ENCODE measurements around the gene INKA1.

DNA sequence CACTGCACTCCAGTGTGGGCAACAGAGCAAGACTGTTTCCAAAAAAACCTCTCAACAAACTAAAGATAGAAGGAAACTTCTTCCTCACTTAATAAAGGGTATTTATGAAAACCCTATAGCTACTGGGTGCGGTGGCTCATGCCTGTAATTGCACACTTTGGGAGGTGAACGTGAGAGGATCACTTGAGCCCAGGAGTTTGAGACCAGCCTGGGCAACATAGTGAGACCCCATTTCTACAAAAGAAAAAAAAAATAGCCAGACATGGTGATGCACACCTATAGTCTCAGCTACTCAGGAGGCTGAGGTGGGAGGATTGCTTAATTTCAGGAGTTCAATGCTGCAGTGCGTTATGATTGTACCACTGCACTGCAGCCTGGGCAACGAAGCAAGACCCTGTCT, 39.1 kb upstream of the INKA1 start:
- TF ChIP-seq, protein P1, sequence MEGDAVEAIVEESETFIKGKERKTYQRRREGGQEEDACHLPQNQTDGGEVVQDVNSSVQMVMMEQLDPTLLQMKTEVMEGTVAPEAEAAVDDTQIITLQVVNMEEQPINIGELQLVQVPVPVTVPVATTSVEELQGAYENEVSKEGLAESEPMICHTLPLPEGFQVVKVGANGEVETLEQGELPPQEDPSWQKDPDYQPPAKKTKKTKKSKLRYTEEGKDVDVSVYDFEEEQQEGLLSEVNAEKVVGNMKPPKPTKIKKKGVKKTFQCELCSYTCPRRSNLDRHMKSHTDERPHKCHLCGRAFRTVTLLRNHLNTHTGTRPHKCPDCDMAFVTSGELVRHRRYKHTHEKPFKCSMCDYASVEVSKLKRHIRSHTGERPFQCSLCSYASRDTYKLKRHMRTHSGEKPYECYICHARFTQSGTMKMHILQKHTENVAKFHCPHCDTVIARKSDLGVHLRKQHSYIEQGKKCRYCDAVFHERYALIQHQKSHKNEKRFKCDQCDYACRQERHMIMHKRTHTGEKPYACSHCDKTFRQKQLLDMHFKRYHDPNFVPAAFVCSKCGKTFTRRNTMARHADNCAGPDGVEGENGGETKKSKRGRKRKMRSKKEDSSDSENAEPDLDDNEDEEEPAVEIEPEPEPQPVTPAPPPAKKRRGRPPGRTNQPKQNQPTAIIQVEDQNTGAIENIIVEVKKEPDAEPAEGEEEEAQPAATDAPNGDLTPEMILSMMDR (conservative IDR thresholded peaks at IDR 0.05; ENCODE audit: low read depth, low read length) = no peak
- no peak for TF ChIP-seq EZH2phosphoT487 (IDR thresholded peaks at IDR 0.05; ENCODE audit: borderline replicate concordance, low read length)
- no peak for TF ChIP-seq EZH2 (IDR thresholded peaks at IDR 0.05; ENCODE audit: low read length, unreplicated experiment)

Measured in PC-3 (cell line).